Activated T-helper 2 cell treated with anti-CD3 and anti-CD28 coated beads, Interferon-gamma antibody, Interleukin-2, Interleukin-4, amounts not matched to agents 10 μg/mL and 5 μg/mL and 100 μg/mL, durations not matched to agents 14 hours and 24 hours and 36 hours (primary cell): ENCODE data around the gene GRAMD2B. TPM values are rescaled to one million over a fixed set of nuclear protein-coding genes. Genes with fewer than 3 reads are reported as not detected.
"Not testable (repeated sequence)": the region's sequence is repeated elsewhere in the genome, so short reads cannot be mapped to it uniquely, and the experiment has no call there.

Source experiments
- DNase-seq: peaks from one replicate; pipeline ENCODE4 v3.0.0; 2021; ENCODE audit warnings: low spot score
- H3K27ac Mint-ChIP-seq: one replicate; pipeline ENCODE4 v1.8.0; 2021; ENCODE audit warnings: mixed read lengths
- H3K27me3 Mint-ChIP-seq: one replicate; pipeline ENCODE4 v1.8.0; 2021; ENCODE audit warnings: low read depth, mixed read lengths
- H3K36me3 Mint-ChIP-seq: one replicate; pipeline ENCODE4 v1.8.0; 2021; ENCODE audit warnings: low read depth, mixed read lengths
- H3K4me1 Mint-ChIP-seq: one replicate; pipeline ENCODE4 v1.8.0; 2021; ENCODE audit warnings: low read depth, mixed read lengths
- H3K4me3 Mint-ChIP-seq: one replicate; pipeline ENCODE4 v1.8.0; 2021; ENCODE audit warnings: low read depth, mild to moderate bottlenecking, moderate library complexity, mixed read lengths
- H3K9me3 Mint-ChIP-seq: one replicate; pipeline ENCODE4 v1.8.0; 2021; ENCODE audit warnings: mixed read lengths
- intact Hi-C: fragments of 100-400 bp; cut with micrococcal nuclease; formaldehyde crosslinking; loops from one replicate; pipeline ENCODE4 v1.15.1; 2023
- total RNA-seq: library from RNA; stranded (reverse); gene quantifications from 2 replicates; pipeline ENCODE4 v1.2.3, GENCODE V29; 2022

The GRAMD2B gene
- total RNA-seq, 1 donor from 2014 or later, result 8.8 TPM

DNA sequence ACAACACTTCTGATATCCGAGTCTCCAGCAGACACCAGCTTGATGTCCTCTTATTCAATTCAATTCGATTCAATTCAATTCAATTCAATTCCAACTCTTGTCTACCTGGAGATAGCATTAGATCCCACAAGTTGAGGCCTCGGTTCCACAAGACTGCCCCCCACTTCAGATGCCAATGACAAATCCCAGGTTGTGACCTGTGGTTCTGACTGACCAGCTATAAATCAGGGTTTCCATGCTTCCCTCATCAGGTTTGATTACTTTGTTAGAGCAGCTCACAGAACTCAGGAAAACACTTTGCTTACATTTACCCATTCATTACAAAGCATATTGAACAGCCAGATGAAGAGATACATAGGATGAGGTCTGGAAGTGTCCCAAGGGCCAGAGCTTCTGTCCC, 89.2 kb downstream of the GRAMD2B start:
- Mint-ChIP-seq H3K4me1 (peaks cover 11% of the 10 kb centered on the region), H3K9me3 (peaks cover 3% of the 10 kb centered on the region), H3K27me3 (peaks cover 3% of the 10 kb centered on the region), H3K36me3 (no peaks in the 10 kb centered on the region), H3K27ac (no peak overlapping the region), H3K4me3 (no peak overlapping the region)
- DNase-seq, result no peak
- intact Hi-C loops, result no loop called here

- intact Hi-C loops, result no loop called here
- peaks cover 3% of the 10 kb centered on the region for H3K27me3 Mint-ChIP-seq
- H3K4me3 Mint-ChIP-seq, result no peak overlapping the region
- no peak overlapping the region for H3K27ac Mint-ChIP-seq
- DNase-seq, result no peak
- H3K4me1 Mint-ChIP-seq, result peaks cover 11% of the 10 kb centered on the region
- H3K36me3 Mint-ChIP-seq, result no peaks in the 10 kb centered on the region
- peaks cover 3% of the 10 kb centered on the region for H3K9me3 Mint-ChIP-seq
Measured at GRCh38 chr5:126513302-126513701, 90.1 kb downstream of the GRAMD2B start.

DNA sequence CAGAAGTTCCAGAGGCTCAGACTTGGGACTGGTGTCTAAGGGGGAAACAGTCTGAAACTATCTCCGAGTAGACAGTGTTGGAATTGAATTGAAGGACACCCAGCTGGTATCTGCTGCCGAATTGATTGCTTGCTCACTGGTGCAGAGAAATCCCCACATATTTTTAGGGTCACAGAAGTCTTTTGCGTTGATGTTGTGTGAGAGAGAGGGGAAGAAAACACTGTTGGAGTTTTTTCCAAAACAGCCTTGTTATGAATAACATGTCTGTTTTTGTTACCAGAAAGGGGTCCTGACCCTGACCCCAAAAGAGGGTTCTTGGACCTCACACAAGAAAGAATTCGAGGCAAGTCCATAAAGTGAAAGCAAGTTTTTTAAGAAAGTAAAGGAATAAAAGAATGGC, 90.5 kb downstream of the GRAMD2B start:
- H3K27me3 Mint-ChIP-seq, result peaks cover 3% of the 10 kb centered on the region
- H3K27ac Mint-ChIP-seq, result no peak overlapping the region
- H3K36me3 Mint-ChIP-seq, result no peaks in the 10 kb centered on the region
- peaks cover 3% of the 10 kb centered on the region for H3K9me3 Mint-ChIP-seq
- intact Hi-C loops, result no loop called here
- no peak for DNase-seq
- peaks cover 7% of the 10 kb centered on the region for H3K4me1 Mint-ChIP-seq
- no peak overlapping the region for H3K4me3 Mint-ChIP-seq

DNA sequence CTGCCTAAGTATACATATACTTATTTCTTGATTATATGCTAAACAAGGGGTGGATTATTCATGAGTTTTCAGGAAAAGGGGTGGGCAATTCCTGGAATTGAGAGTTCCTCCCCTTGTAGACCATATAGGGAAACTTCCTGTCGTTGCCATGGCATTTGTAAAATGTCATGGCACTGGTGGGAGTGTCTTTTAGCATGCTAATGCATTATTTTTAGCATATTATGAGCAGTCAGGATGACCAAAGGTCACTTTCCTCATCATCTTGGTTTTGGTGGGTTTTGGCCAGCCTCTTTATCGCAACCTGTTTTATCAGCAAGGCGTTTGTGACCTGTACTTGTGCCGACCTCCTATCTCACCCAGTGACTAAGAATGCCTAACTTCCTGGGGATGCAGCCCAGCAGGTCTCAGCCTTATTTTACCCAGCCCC, 90.9 kb downstream of the GRAMD2B start:
- intact Hi-C loops, result no loop called here
- peaks cover 3% of the 10 kb centered on the region for H3K27me3 Mint-ChIP-seq
- no peak for DNase-seq
- no peak overlapping the region for H3K4me3 Mint-ChIP-seq
- peaks cover under 1% of the 10 kb centered on the region for H3K9me3 Mint-ChIP-seq
- peaks cover 2% of the 10 kb centered on the region for H3K4me1 Mint-ChIP-seq
- H3K27ac Mint-ChIP-seq, result no peak overlapping the region
- no peaks in the 10 kb centered on the region for H3K36me3 Mint-ChIP-seq

- Mint-ChIP-seq H3K9me3 (no peaks in the 10 kb centered on the region), H3K4me3 (no peak overlapping the region), H3K36me3 (no peaks in the 10 kb centered on the region), H3K27me3 (peaks cover 5% of the 10 kb centered on the region), H3K4me1 (peaks cover 2% of the 10 kb centered on the region), H3K27ac (no peak overlapping the region)
- intact Hi-C loops, result no loop called here
- no peak for DNase-seq
Measured at GRCh38 chr5:126514558-126515141, 91.4 kb downstream of the GRAMD2B start.

GRCh38 chr5:126515337-126515736, 92.1 kb downstream of the GRAMD2B start:
- Mint-ChIP-seq H3K4me1 (peaks cover 2% of the 10 kb centered on the region), H3K4me3 (no peak overlapping the region), H3K27me3 (peaks cover 7% of the 10 kb centered on the region), H3K27ac (no peak overlapping the region), H3K9me3 (no peaks in the 10 kb centered on the region), H3K36me3 (no peaks in the 10 kb centered on the region)
- no peak for DNase-seq
- intact Hi-C loops, result no loop called here

- Mint-ChIP-seq H3K4me3 (no peak overlapping the region), H3K4me1 (no peaks in the 10 kb centered on the region), H3K27ac (no peak overlapping the region), H3K27me3 (peaks cover 7% of the 10 kb centered on the region), H3K36me3 (no peaks in the 10 kb centered on the region), H3K9me3 (no peaks in the 10 kb centered on the region)
- intact Hi-C loops, result no loop called here
- no peak for DNase-seq
Measured at GRCh38 chr5:126516133-126516532, 92.9 kb downstream of the GRAMD2B start.

- intact Hi-C loops, result no loop called here
Measured at GRCh38 chr5:126516852-126517251, 93.6 kb downstream of the GRAMD2B start.

DNA sequence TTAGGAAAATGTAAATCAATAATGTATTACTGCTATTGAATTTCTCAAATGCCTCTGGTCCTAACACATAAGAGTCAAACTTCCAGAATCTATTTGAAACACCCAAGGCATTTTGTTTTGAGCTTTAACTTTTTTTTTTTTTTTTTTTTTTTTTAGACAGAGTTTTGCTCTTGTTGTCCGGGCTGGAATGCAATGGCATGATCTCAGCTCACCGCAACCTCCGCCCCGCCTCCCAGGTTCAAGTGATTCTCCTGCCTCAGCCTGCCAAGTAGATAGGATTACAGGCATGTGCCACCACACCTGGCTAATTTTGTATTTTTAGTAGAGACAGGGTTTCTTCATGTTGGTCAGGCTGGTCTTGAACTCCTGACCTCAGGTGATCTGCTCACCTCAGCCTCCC, 96.0 kb downstream of the GRAMD2B start:
- H3K27me3 Mint-ChIP-seq, H3K36me3 Mint-ChIP-seq, intact Hi-C loops, H3K4me3 Mint-ChIP-seq, H3K9me3 Mint-ChIP-seq, DNase-seq, H3K27ac Mint-ChIP-seq, H3K4me1 Mint-ChIP-seq: not testable (repeated sequence)

More at GRCh38 chr5:126516852-126517251, 93.6 kb downstream of the GRAMD2B start:
- DNase-seq, result no peak
- Mint-ChIP-seq H3K36me3 (no peaks in the 10 kb centered on the region), H3K27me3 (peaks cover 7% of the 10 kb centered on the region), H3K4me3 (no peak overlapping the region), H3K9me3 (no peaks in the 10 kb centered on the region), H3K4me1 (no peaks in the 10 kb centered on the region), H3K27ac (no peak overlapping the region)

DNA sequence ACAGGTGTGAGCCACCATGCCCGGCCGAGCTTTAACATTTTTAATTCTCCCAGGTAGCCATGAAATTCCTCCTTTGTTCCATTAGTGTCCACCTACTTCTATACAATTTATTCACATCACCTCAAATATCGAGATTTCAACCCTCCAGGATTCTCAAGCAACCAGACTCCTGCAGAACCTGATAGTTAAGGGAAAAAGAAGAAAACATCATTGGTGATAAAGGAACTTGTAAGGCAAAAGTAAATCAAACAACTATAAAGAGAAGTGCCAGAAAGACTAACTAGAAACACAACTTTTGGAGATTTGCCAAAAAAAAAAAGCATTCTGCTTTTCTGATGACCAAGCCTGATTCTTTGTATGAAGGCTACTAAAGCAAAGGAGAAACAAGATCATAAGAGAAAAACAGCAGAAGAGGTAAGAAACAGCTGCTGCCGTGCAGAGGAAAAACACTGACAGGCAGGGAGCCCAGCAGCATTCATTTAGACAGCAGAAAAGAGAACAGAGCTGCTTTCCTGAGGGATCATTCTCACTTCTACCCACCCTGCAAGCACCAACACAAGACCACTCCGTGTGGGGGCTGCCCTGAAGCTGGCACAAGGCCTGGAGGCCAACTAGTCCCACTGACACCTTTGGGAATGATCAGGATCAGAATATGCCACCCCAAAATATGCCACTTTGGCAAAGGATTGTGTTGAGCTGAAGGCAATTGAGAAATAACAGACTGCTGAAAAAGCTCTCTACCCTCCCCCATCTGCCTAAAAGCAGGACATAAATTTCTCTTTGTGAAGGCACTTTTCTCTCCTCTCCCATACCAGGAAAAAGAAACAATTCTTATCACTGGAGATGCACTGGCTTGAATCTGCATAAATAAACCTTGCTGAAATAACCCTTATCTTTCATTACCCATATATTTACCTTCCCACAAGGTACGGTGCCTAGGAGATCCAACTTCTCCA, 96.7 kb downstream of the GRAMD2B start:
- H3K4me1 Mint-ChIP-seq, result no peaks in the 10 kb centered on the region
- no peak overlapping the region for H3K4me3 Mint-ChIP-seq
- H3K9me3 Mint-ChIP-seq, result no peaks in the 10 kb centered on the region
- DNase-seq, result no peak
- intact Hi-C loops, result no loop called here
- no peaks in the 10 kb centered on the region for H3K36me3 Mint-ChIP-seq
- H3K27ac Mint-ChIP-seq, result no peak overlapping the region
- H3K27me3 Mint-ChIP-seq, result peaks cover 7% of the 10 kb centered on the region

DNA sequence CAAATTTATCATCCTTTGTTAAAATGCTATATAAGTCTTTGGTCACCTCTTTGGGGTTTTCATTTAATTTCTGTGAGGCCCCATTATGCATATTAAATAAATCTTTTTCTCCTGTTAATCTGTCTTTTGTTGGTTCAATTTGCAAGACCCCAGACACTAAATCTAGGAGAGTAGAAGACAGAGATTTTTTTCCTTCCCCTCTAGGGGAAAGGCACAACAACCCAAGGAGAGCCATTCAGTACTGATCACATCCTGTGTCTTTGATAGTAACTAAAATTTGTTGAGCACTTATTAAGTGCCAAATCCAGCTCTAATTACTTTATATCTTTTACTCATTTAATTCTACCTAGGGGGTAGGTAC, 97.4 kb downstream of the GRAMD2B start:
- Mint-ChIP-seq H3K27ac (no peak overlapping the region), H3K27me3 (peaks cover 7% of the 10 kb centered on the region), H3K36me3 (no peaks in the 10 kb centered on the region), H3K4me1 (no peaks in the 10 kb centered on the region), H3K4me3 (no peak overlapping the region), H3K9me3 (no peaks in the 10 kb centered on the region)
- DNase-seq, result no peak
- intact Hi-C loops, result no loop called here

GRCh38 chr5:126521130-126521529, 97.9 kb downstream of the GRAMD2B start:
- Mint-ChIP-seq H3K27me3 (peaks cover 5% of the 10 kb centered on the region), H3K27ac (no peak overlapping the region), H3K4me3 (no peak overlapping the region), H3K36me3 (no peaks in the 10 kb centered on the region), H3K4me1 (no peaks in the 10 kb centered on the region), H3K9me3 (no peaks in the 10 kb centered on the region)
- DNase-seq, result no peak
- intact Hi-C loops, result no loop called here

GRCh38 chr5:126523818-126524510, 100.8 kb downstream of the GRAMD2B start:
- intact Hi-C loops, result no loop called here
- Mint-ChIP-seq H3K9me3 (no peaks in the 10 kb centered on the region), H3K4me3 (no peak overlapping the region), H3K36me3 (no peaks in the 10 kb centered on the region), H3K4me1 (no peaks in the 10 kb centered on the region), H3K27me3 (peaks cover 3% of the 10 kb centered on the region), H3K27ac (no peak overlapping the region)
- no peak for DNase-seq
